NB4 (cell line): ENCODE measurements around the gene CMSS1.

Experiments used
- CTCF ChIP-seq: IDR thresholded peaks from one replicate; pipeline ENCODE4 v1.5.1; 2012; ENCODE audit warnings: low read depth, low read length
- MAX ChIP-seq: IDR thresholded peaks from 2 replicates; pipeline ENCODE4 v1.6.1; 2011; ENCODE audit warnings: low read depth, low read length
- MYC ChIP-seq: IDR thresholded peaks from 2 replicates; pipeline ENCODE4 v1.6.1; 2011; ENCODE audit warnings: low read depth, low read length
- POLR2A ChIP-seq: IDR thresholded peaks from 2 replicates; pipeline ENCODE4 v1.6.1; 2011; ENCODE audit warnings: mild to moderate bottlenecking; ENCODE audit not compliant: insufficient read length; ENCODE audit errors: extremely low read depth

GRCh38 chr3:99838755-99839154 is 21.1 kb downstream of the CMSS1 start:
- TF ChIP-seq POLR2A (no peak), CTCF (no peak), MYC (no peak), MAX (no peak)
